Mucosa of rectum (tissue), 2 donors: ENCODE results near the gene ZCCHC2.
A peak's percentile ranks its signal among the peaks of the same experiment; 100 is the strongest.

Experiments
- H3K27ac ChIP-seq, 2 donors: one replicate each; pipeline ENCODE4 v1.7.0; 2013; ENCODE audit warnings: inconsistent platforms in 2 of 2, low read depth in 2 of 2, low read length in 2 of 2
- H3K27me3 ChIP-seq, 2 donors: one replicate each; pipeline ENCODE4 v1.7.0; 2013; ENCODE audit warnings: low read length in 2 of 2; ENCODE audit not compliant: control insufficient read depth in 2 of 2, insufficient read depth in 2 of 2
- H3K36me3 ChIP-seq, 2 donors: one replicate each; pipeline ENCODE4 v1.7.0; 2013; ENCODE audit warnings: low read length in 2 of 2; ENCODE audit not compliant: control insufficient read depth in 2 of 2, insufficient read depth in 2 of 2
- H3K4me1 ChIP-seq, 2 donors: one replicate each; pipeline ENCODE4 v1.7.0; 2013; ENCODE audit warnings: low read length in 2 of 2, mild to moderate bottlenecking in 1 of 2; ENCODE audit not compliant: control insufficient read depth in 2 of 2, insufficient read depth in 2 of 2
- H3K4me3 ChIP-seq, 2 donors: one replicate each; pipeline ENCODE4 v1.7.0; 2013; ENCODE audit warnings: low read length in 2 of 2
- H3K9ac ChIP-seq, 2 donors: one replicate each; pipeline ENCODE4 v1.7.0; 2013; ENCODE audit warnings: low read length in 2 of 2, low read depth in 1 of 2, mild to moderate bottlenecking in 1 of 2
- H3K9me3 ChIP-seq, 2 donors: one replicate each; pipeline ENCODE4 v1.7.0; 2013; ENCODE audit warnings: low read length in 2 of 2; ENCODE audit not compliant: control insufficient read depth in 2 of 2
- donor health status: healthy.
- donor health status: Normal muscosa, but diverticular disease.

Gene ZCCHC2

GRCh38 chr18:62603979-62604378 is 81.2 kb downstream of the ZCCHC2 start:
- H3K27ac ChIP-seq = no peak overlapping the region
- peaks cover 3 to 9% of the 10 kb centered on the region in 2 donors for H3K27me3 ChIP-seq
- H3K9me3 ChIP-seq = no peaks in the 10 kb centered on the region
- H3K4me3 ChIP-seq = no peak overlapping the region
- H3K9ac ChIP-seq = no peak overlapping the region
- no peaks in the 10 kb centered on the region for H3K36me3 ChIP-seq
- no peaks in the 10 kb centered on the region for H3K4me1 ChIP-seq

- Histone ChIP-seq H3K9ac (no peak overlapping the region), H3K27me3 (peaks cover 0 to 3% of the 10 kb centered on the region in 2 donors), H3K9me3 (no peaks in the 10 kb centered on the region), H3K4me1 (no peaks in the 10 kb centered on the region), H3K27ac (no peak overlapping the region), H3K36me3 (no peaks in the 10 kb centered on the region), H3K4me3 (no peak overlapping the region)
Measured at GRCh38 chr18:62605685-62606084, 82.9 kb downstream of the ZCCHC2 start.

GRCh38 chr18:62606106-62606505 is 83.3 kb downstream of the ZCCHC2 start:
- no peaks in the 10 kb centered on the region for H3K36me3 ChIP-seq
- H3K9ac ChIP-seq = no peak overlapping the region
- no peaks in the 10 kb centered on the region for H3K9me3 ChIP-seq
- no peaks in the 10 kb centered on the region for H3K4me1 ChIP-seq
- peaks cover 0 to 3% of the 10 kb centered on the region in 2 donors for H3K27me3 ChIP-seq
- no peak overlapping the region for H3K4me3 ChIP-seq
- no peak overlapping the region for H3K27ac ChIP-seq

GRCh38 chr18:62607302-62607701 is 84.5 kb downstream of the ZCCHC2 start:
- no peak overlapping the region for H3K4me3 ChIP-seq
- no peak overlapping the region for H3K27ac ChIP-seq
- no peaks in the 10 kb centered on the region for H3K9me3 ChIP-seq
- no peaks in the 10 kb centered on the region for H3K36me3 ChIP-seq
- no peaks in the 10 kb centered on the region for H3K4me1 ChIP-seq
- peaks cover 0 to 3% of the 10 kb centered on the region in 2 donors for H3K27me3 ChIP-seq
- no peak overlapping the region for H3K9ac ChIP-seq

GRCh38 chr18:62607708-62608428 is 85.0 kb downstream of the ZCCHC2 start:
- Histone ChIP-seq H3K27ac (no peak overlapping the region), H3K27me3 (peaks cover 0 to under 1% of the 10 kb centered on the region in 2 donors), H3K9me3 (no peaks in the 10 kb centered on the region), H3K36me3 (no peaks in the 10 kb centered on the region), H3K9ac (no peak overlapping the region), H3K4me1 (no peaks in the 10 kb centered on the region), H3K4me3 (no peak overlapping the region)

- H3K9me3 ChIP-seq = no peaks in the 10 kb centered on the region
- no peak overlapping the region for H3K4me3 ChIP-seq
- no peaks in the 10 kb centered on the region for H3K27me3 ChIP-seq
- H3K9ac ChIP-seq = no peak overlapping the region
- no peaks in the 10 kb centered on the region for H3K4me1 ChIP-seq
- H3K27ac ChIP-seq = no peak overlapping the region
- H3K36me3 ChIP-seq = no peaks in the 10 kb centered on the region
Measured at GRCh38 chr18:62609764-62610163, 86.9 kb downstream of the ZCCHC2 start.

GRCh38 chr18:62610351-62610700 is 87.5 kb downstream of the ZCCHC2 start:
- H3K27me3 ChIP-seq = no peaks in the 10 kb centered on the region
- H3K27ac ChIP-seq = no peak overlapping the region
- H3K4me3 ChIP-seq = no peak overlapping the region
- H3K9ac ChIP-seq = no peak overlapping the region
- H3K4me1 ChIP-seq = no peaks in the 10 kb centered on the region
- H3K36me3 ChIP-seq = no peaks in the 10 kb centered on the region
- no peaks in the 10 kb centered on the region for H3K9me3 ChIP-seq

- Histone ChIP-seq H3K27ac (no peak overlapping the region), H3K4me1 (no peaks in the 10 kb centered on the region), H3K9ac (no peak overlapping the region), H3K9me3 (no peaks in the 10 kb centered on the region), H3K36me3 (no peaks in the 10 kb centered on the region), H3K27me3 (no peaks in the 10 kb centered on the region), H3K4me3 (peak overlapping the region in 1 of 2 donors; percentile 3)
Measured at GRCh38 chr18:62610701-62611411, 88.0 kb downstream of the ZCCHC2 start.

- H3K27me3 ChIP-seq = no peaks in the 10 kb centered on the region
- H3K4me3 ChIP-seq = no peak overlapping the region
- H3K9ac ChIP-seq = no peak overlapping the region
- H3K36me3 ChIP-seq = no peaks in the 10 kb centered on the region
- no peak overlapping the region for H3K27ac ChIP-seq
- H3K9me3 ChIP-seq = no peaks in the 10 kb centered on the region
- H3K4me1 ChIP-seq = no peaks in the 10 kb centered on the region
Measured at GRCh38 chr18:62611453-62612288, 88.8 kb downstream of the ZCCHC2 start.

- Histone ChIP-seq H3K36me3 (no peaks in the 10 kb centered on the region), H3K27me3 (no peaks in the 10 kb centered on the region), H3K4me1 (no peaks in the 10 kb centered on the region), H3K9me3 (no peaks in the 10 kb centered on the region), H3K9ac (no peak overlapping the region), H3K4me3 (no peak overlapping the region), H3K27ac (no peak overlapping the region)
Measured at GRCh38 chr18:62612289-62612645, 89.4 kb downstream of the ZCCHC2 start.
